ENCODE data around the gene SPDYC. TPM values are rescaled to one million over a fixed set of nuclear protein-coding genes. Genes with fewer than 3 reads are reported as not detected.

The SPDYC gene
- total RNA-seq, 1 donor from 2014 or later = not detected

- peaks cover 5% of the 10 kb centered on the region for H3K27me3 Mint-ChIP-seq (ENCODE audit: low read depth, unreplicated experiment)
- no peak overlapping the region for H2AFZ ChIP-seq (ENCODE audit: low read depth, low read length)
- H3K4me3 Mint-ChIP-seq (ENCODE audit: unreplicated experiment) = no peak overlapping the region
- peaks cover 9% of the 10 kb centered on the region for H3K36me3 Mint-ChIP-seq (ENCODE audit: low read depth, unreplicated experiment)
- no peak overlapping the region for H3K4me3 ChIP-seq (ENCODE audit: insufficient read depth, low read depth, low read length)
- H3K79me2 ChIP-seq (ENCODE audit: insufficient read depth, low read length) = no peaks in the 10 kb centered on the region
- H3K4me1 ChIP-seq (ENCODE audit: insufficient read depth, low read length) = peaks cover 6% of the 10 kb centered on the region
- no peak for TF ChIP-seq EZH2 (IDR thresholded peaks at IDR 0.05; ENCODE audit: insufficient read depth, low read length)
- TF ChIP-seq, protein P1, sequence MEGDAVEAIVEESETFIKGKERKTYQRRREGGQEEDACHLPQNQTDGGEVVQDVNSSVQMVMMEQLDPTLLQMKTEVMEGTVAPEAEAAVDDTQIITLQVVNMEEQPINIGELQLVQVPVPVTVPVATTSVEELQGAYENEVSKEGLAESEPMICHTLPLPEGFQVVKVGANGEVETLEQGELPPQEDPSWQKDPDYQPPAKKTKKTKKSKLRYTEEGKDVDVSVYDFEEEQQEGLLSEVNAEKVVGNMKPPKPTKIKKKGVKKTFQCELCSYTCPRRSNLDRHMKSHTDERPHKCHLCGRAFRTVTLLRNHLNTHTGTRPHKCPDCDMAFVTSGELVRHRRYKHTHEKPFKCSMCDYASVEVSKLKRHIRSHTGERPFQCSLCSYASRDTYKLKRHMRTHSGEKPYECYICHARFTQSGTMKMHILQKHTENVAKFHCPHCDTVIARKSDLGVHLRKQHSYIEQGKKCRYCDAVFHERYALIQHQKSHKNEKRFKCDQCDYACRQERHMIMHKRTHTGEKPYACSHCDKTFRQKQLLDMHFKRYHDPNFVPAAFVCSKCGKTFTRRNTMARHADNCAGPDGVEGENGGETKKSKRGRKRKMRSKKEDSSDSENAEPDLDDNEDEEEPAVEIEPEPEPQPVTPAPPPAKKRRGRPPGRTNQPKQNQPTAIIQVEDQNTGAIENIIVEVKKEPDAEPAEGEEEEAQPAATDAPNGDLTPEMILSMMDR (IDR thresholded peaks at IDR 0.05; ENCODE audit: insufficient read depth, low read depth, low read length) = no peak
- no peak overlapping the region for H3K4me2 ChIP-seq (ENCODE audit: low read length)
- H3K27me3 ChIP-seq (ENCODE audit: insufficient read depth, low read length) = no peaks in the 10 kb centered on the region
- DNase-seq (ENCODE audit: low read depth) = no peak
- H3K4me1 Mint-ChIP-seq (ENCODE audit: low read depth, unreplicated experiment) = peaks cover 8% of the 10 kb centered on the region
- no peaks in the 10 kb centered on the region for H3K36me3 ChIP-seq (ENCODE audit: insufficient read depth, low read length)
- no peaks in the 10 kb centered on the region for H4K20me1 ChIP-seq (ENCODE audit: insufficient read depth, low read length)
- H3K27ac ChIP-seq (ENCODE audit: low read depth, low read length) = no peak overlapping the region
- FAIRE-seq = no peak
- H3K27ac Mint-ChIP-seq (ENCODE audit: unreplicated experiment) = no peak overlapping the region
- H3K9me3 Mint-ChIP-seq (ENCODE audit: unreplicated experiment) = no peaks in the 10 kb centered on the region
- no peaks in the 10 kb centered on the region for H3K9me3 ChIP-seq (ENCODE audit: insufficient read depth, low read depth, low read length)
- no peak overlapping the region for H3K9ac ChIP-seq (ENCODE audit: low read length)
Measured at GRCh38 chr11:65217441-65218423, 47.7 kb downstream of the SPDYC start.

DNA sequence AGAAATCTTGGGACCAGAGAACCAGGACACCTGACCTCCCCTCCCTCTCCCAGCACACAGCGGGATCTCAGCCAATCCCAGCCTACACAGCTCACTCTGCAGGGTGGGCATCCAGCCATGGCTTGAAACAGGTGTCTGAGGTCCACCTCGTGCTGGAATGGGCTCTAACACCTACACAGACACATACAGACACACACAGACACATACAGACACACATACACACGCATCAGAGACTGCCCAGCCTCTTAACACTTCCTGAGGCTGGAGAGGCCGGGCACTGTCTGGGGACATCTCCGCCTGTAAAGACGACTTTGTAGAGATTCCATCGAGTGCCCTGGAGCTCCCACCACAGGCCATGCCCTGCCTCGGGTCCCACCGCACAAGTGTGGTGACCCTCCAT is 48.4 kb downstream of the SPDYC start:
- Histone ChIP-seq H3K9ac (ENCODE audit: low read length) (no peak overlapping the region), H3K36me3 (ENCODE audit: insufficient read depth, low read length) (no peaks in the 10 kb centered on the region), H3K9me3 (ENCODE audit: insufficient read depth, low read depth, low read length) (no peaks in the 10 kb centered on the region), H3K4me2 (ENCODE audit: low read length) (no peak overlapping the region), H3K27ac (ENCODE audit: low read depth, low read length) (no peak overlapping the region), H3K27me3 (ENCODE audit: insufficient read depth, low read length) (no peaks in the 10 kb centered on the region), H3K4me3 (ENCODE audit: insufficient read depth, low read depth, low read length) (no peak overlapping the region), H4K20me1 (ENCODE audit: insufficient read depth, low read length) (no peaks in the 10 kb centered on the region), H2AFZ (ENCODE audit: low read depth, low read length) (no peak overlapping the region), H3K79me2 (ENCODE audit: insufficient read depth, low read length) (no peaks in the 10 kb centered on the region), H3K4me1 (ENCODE audit: insufficient read depth, low read length) (peaks cover 3% of the 10 kb centered on the region)
- Mint-ChIP-seq H3K4me3 (ENCODE audit: unreplicated experiment) (no peak overlapping the region), H3K36me3 (ENCODE audit: low read depth, unreplicated experiment) (peaks cover 8% of the 10 kb centered on the region), H3K27me3 (ENCODE audit: low read depth, unreplicated experiment) (peaks cover 5% of the 10 kb centered on the region), H3K9me3 (ENCODE audit: unreplicated experiment) (no peaks in the 10 kb centered on the region), H3K27ac (ENCODE audit: unreplicated experiment) (no peak overlapping the region), H3K4me1 (ENCODE audit: low read depth, unreplicated experiment) (peaks cover 5% of the 10 kb centered on the region)
- DNase-seq (ENCODE audit: low read depth) (no peak), FAIRE-seq (no peak)
- TF ChIP-seq, protein P1 (IDR thresholded peaks at IDR 0.05; ENCODE audit: insufficient read depth, low read depth, low read length) = no peak
- TF ChIP-seq EZH2 (IDR thresholded peaks at IDR 0.05; ENCODE audit: insufficient read depth, low read length) = no peak

DNA sequence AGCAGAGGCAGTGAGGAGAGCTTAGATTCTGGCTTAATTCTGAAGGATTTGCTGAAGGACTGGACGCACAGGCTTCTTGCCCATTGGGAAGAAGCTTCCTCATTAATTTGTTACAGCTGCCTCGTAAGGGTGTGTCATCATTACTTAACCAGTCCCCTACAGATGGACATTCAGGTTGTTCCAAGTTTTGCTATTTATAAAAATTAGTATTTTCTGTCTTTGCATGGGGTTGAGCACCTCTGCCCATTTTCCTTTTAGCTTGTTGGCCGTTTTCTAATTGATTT is 49.8 kb downstream of the SPDYC start:
- Histone ChIP-seq H3K36me3 (ENCODE audit: insufficient read depth, low read length) (no peaks in the 10 kb centered on the region), H3K9me3 (ENCODE audit: insufficient read depth, low read depth, low read length) (no peaks in the 10 kb centered on the region), H3K27me3 (ENCODE audit: insufficient read depth, low read length) (no peaks in the 10 kb centered on the region), H3K9ac (ENCODE audit: low read length) (no peak overlapping the region), H3K4me1 (ENCODE audit: insufficient read depth, low read length) (peaks cover 3% of the 10 kb centered on the region), H4K20me1 (ENCODE audit: insufficient read depth, low read length) (no peaks in the 10 kb centered on the region), H3K27ac (ENCODE audit: low read depth, low read length) (no peak overlapping the region), H3K79me2 (ENCODE audit: insufficient read depth, low read length) (no peaks in the 10 kb centered on the region), H2AFZ (ENCODE audit: low read depth, low read length) (no peak overlapping the region), H3K4me3 (ENCODE audit: insufficient read depth, low read depth, low read length) (no peak overlapping the region), H3K4me2 (ENCODE audit: low read length) (no peak overlapping the region)
- H3K9me3 Mint-ChIP-seq (ENCODE audit: unreplicated experiment) = no peaks in the 10 kb centered on the region
- TF ChIP-seq EZH2 (IDR thresholded peaks at IDR 0.05; ENCODE audit: insufficient read depth, low read length) = no peak
- TF ChIP-seq, protein P1 (IDR thresholded peaks at IDR 0.05; ENCODE audit: insufficient read depth, low read depth, low read length) = no peak
- H3K4me3 Mint-ChIP-seq (ENCODE audit: unreplicated experiment) = no peak overlapping the region
- peaks cover 5% of the 10 kb centered on the region for H3K27me3 Mint-ChIP-seq (ENCODE audit: low read depth, unreplicated experiment)
- no peak for DNase-seq (ENCODE audit: low read depth)
- peaks cover 7% of the 10 kb centered on the region for H3K36me3 Mint-ChIP-seq (ENCODE audit: low read depth, unreplicated experiment)
- no peak overlapping the region for H3K27ac Mint-ChIP-seq (ENCODE audit: unreplicated experiment)
- H3K4me1 Mint-ChIP-seq (ENCODE audit: low read depth, unreplicated experiment) = peaks cover 5% of the 10 kb centered on the region
- FAIRE-seq = no peak

Measured in astrocyte (in vitro differentiated cells and primary cell).